HepG2 (cell line): ENCODE results near the gene DDC. TPM values are rescaled to one million over a fixed set of nuclear protein-coding genes. Genes with fewer than 3 reads are reported as not detected.

Experiments used
- ATF4 ChIP-seq, 2 experiments: fragments of 450-650 bp in 1 of 2; sonication (generic) in 1 of 2; formaldehyde crosslinking; IDR thresholded peaks; 2 replicates each; pipeline versions ENCODE4 v1.5.0 to v1.8.0; 2020 to 2022; ENCODE audit warnings: mild to moderate bottlenecking in 1 of 2, missing genetic modification reagents in 1 of 2
- BCL3 ChIP-seq: sonication (generic); formaldehyde crosslinking; IDR thresholded peaks from 2 replicates; pipeline ENCODE4 v1.5.1; 2020; ENCODE audit warnings: mild to moderate bottlenecking, missing genetic modification reagents, moderate library complexity
- BHLHE40 ChIP-seq: IDR thresholded peaks from 2 replicates; pipeline ENCODE4 v1.6.1; 2011; ENCODE audit warnings: low read length, improper control_type of control experiment
- BRD4 ChIP-seq: sonication (generic); formaldehyde crosslinking; IDR thresholded peaks from 2 replicates; pipeline ENCODE4 v1.4.0; 2020; ENCODE audit warnings: missing genetic modification reagents
- CENPBD1 ChIP-seq: sonication (generic); formaldehyde crosslinking; IDR thresholded peaks from 2 replicates; pipeline ENCODE4 v1.8.0; 2022; ENCODE audit warnings: missing genetic modification reagents, low read depth, mild to moderate bottlenecking, borderline replicate concordance
- CHD2 ChIP-seq: IDR thresholded peaks from 2 replicates; pipeline ENCODE4 v1.6.1; 2011; ENCODE audit warnings: low read depth, low read length, improper control_type of control experiment
- FIP1L1 ChIP-seq: fragments of 200-400 bp; formaldehyde crosslinking; IDR thresholded peaks from 2 replicates; pipeline ENCODE4 v1.6.1; 2018; ENCODE audit warnings: low read depth, mild to moderate bottlenecking, low read length, moderate library complexity, borderline replicate concordance; ENCODE audit not compliant: insufficient read depth
- HMG20A ChIP-seq: IDR thresholded peaks from 2 replicates; pipeline ENCODE4 v1.6.1; 2016; ENCODE audit warnings: borderline replicate concordance
- KDM2A ChIP-seq: sonication (generic); formaldehyde crosslinking; IDR thresholded peaks from 2 replicates; pipeline ENCODE4 v1.4.0; 2020; ENCODE audit warnings: low read depth, missing genetic modification reagents, borderline replicate concordance
- MAF1 ChIP-seq: sonication (generic); formaldehyde crosslinking; IDR thresholded peaks from 2 replicates; pipeline ENCODE4 v1.5.0; 2020; ENCODE audit warnings: missing genetic modification reagents, borderline replicate concordance
- MTF1 ChIP-seq: sonication (generic); formaldehyde crosslinking; IDR thresholded peaks from 2 replicates; pipeline ENCODE4 v1.5.0; 2020; ENCODE audit warnings: missing genetic modification reagents
- MYNN ChIP-seq: sonication (generic); formaldehyde crosslinking; IDR thresholded peaks from 2 replicates; pipeline ENCODE4 v1.4.0; 2020; ENCODE audit warnings: mild to moderate bottlenecking, low read depth, missing genetic modification reagents
- NFATC3 ChIP-seq: sonication (generic); formaldehyde crosslinking; IDR thresholded peaks from 2 replicates; pipeline ENCODE4 v1.5.1; 2020; ENCODE audit warnings: mild to moderate bottlenecking, missing genetic modification reagents
- SMARCC2 ChIP-seq: fragments of 450-650 bp; IDR thresholded peaks from 2 replicates; pipeline ENCODE4 v1.6.1; 2017; ENCODE audit warnings: antibody characterized with exemption, mild to moderate bottlenecking
- SP140L ChIP-seq: sonication (generic); formaldehyde crosslinking; IDR thresholded peaks from 2 replicates; pipeline ENCODE4 v1.4.0; 2020; ENCODE audit warnings: missing genetic modification reagents, borderline replicate concordance
- U2AF1 ChIP-seq: fragments of 200-400 bp; formaldehyde crosslinking; optimal IDR thresholded peaks from 2 replicates; pipeline ENCODE3; 2017; ENCODE audit warnings: mild to moderate bottlenecking, low read depth, low read length
- ZBTB39 ChIP-seq: sonication (generic); formaldehyde crosslinking; IDR thresholded peaks from 2 replicates; pipeline ENCODE4 v1.5.0; 2020; ENCODE audit warnings: missing genetic modification reagents
- ZNF12 ChIP-seq: sonication (generic); formaldehyde crosslinking; IDR thresholded peaks from 2 replicates; pipeline ENCODE4 v1.5.0; 2020; ENCODE audit warnings: missing genetic modification reagents
- ZNF296 ChIP-seq: sonication (generic); formaldehyde crosslinking; conservative IDR thresholded peaks from 2 replicates; pipeline ENCODE4 v1.5.0; 2020; ENCODE audit warnings: mild to moderate bottlenecking, missing genetic modification reagents
- ZNF414 ChIP-seq: sonication (generic); formaldehyde crosslinking; IDR thresholded peaks from 2 replicates; pipeline ENCODE4 v1.5.0; 2020; ENCODE audit warnings: missing genetic modification reagents
- ZNF468 ChIP-seq: sonication (generic); formaldehyde crosslinking; IDR thresholded peaks from 2 replicates; pipeline ENCODE4 v1.8.0; 2022; ENCODE audit warnings: mild to moderate bottlenecking, moderate library complexity, missing genetic modification reagents
- ZNF562 ChIP-seq: sonication (generic); formaldehyde crosslinking; IDR thresholded peaks from 2 replicates; pipeline ENCODE4 v1.8.0; 2022; ENCODE audit warnings: missing genetic modification reagents, borderline replicate concordance
- ZNF567 ChIP-seq: sonication (generic); formaldehyde crosslinking; IDR thresholded peaks from 2 replicates; pipeline ENCODE4 v1.8.1; 2023; ENCODE audit warnings: mild to moderate bottlenecking, missing genetic modification reagents, borderline replicate concordance
- ZNF713 ChIP-seq: sonication (generic); formaldehyde crosslinking; IDR thresholded peaks from 2 replicates; pipeline ENCODE4 v1.4.0; 2020; ENCODE audit warnings: mild to moderate bottlenecking, missing genetic modification reagents
- polyA plus RNA-seq, 8 experiments: library from polyadenylated mRNA; depleted of rRNA in 3 of 8; stranded (reverse) in 7 of 8; unstranded in 1 of 8; fragments of >200 nt; fragmentation: Illumina TruSeq in 4 of 8; extraction: Trizol in 4 of 8; gene quantifications; 2 replicates each; pipeline versions ENCODE4 v1.2.1 to v1.2.3, GENCODE V29; 2011 to 2016; ENCODE audit warnings: low read depth in 4 of 8, missing spikeins in 1 of 8, mixed read lengths in 1 of 8; ENCODE audit not compliant: insufficient read depth in 1 of 8
- total RNA-seq, 5 experiments: library from RNA; depleted of rRNA; stranded (reverse); fragments of >200 nt; fragmentation: Illumina TruSeq; extraction: Trizol; gene quantifications; 2 replicates each; pipeline ENCODE4 v1.2.3, GENCODE V29; 2016; ENCODE audit warnings: low read depth in 1 of 5
- TF ChIP-seq, protein P1 (sequence below): sonication (generic); IDR thresholded peaks from 2 replicates; pipeline ENCODE4 v1.6.1; 2016; ENCODE audit warnings: low read depth, borderline replicate concordance

The DDC gene
- total and polyA plus RNA-seq, 2 of the 13 experiments (the other 11 are each of a cell fraction or from before 2014, with no cell fraction given), result 11.7 to 93.3 TPM

DNA sequence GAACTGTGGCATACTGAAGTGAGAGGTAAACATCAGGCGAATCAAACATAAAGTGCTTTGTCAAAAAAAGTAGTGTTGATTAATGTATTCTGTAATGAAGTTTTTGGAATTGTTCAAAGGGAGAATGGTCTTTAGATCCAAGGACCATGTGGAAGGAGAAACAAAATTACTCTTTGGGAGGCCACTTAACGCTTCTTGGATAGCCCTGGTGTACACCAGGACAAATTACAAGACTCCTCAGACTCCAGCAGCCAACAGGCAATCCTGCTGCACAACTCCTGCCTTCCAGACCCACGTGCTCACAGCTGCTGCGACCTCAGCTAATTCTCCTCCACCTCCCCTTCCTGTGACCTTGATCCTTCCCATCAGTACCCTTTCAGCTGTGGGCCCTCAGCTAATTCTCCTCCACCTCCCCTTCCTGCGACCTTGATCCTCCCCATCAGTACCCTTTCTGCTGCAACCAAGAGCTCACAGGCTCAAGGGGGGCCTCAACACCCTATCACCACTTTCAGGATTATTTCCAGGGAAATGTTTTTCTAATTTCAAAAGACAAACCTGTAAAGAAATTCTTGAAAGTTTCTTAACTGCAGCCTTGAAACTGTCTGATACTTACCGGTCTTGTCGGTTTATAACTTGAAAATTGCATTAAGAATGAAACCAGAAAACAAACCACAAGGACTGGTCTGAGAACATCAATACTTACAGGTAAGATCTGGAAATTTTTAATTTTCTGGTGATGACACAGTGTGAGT is 29.7 kb upstream of the DDC start (continued):
- TF ChIP-seq SP140L (CRISPR knock-in tag) (no peak), ATF4 (CRISPR knock-in tag; IDR thresholded peaks at IDR 0.05) (no peak), CENPBD1 (CRISPR knock-in tag) (no peak), ZNF713 (CRISPR knock-in tag) (no peak), SMARCC2 (no peak), NFATC3 (CRISPR knock-in tag) (no peak), CHD2 (no peak), ZNF296 (CRISPR knock-in tag) (no peak), BRD4 (CRISPR knock-in tag) (no peak), MAF1 (CRISPR knock-in tag) (no peak), U2AF1 (no peak), MTF1 (no peak), ZNF12 (CRISPR knock-in tag) (no peak), KDM2A (CRISPR knock-in tag) (no peak), ZBTB39 (CRISPR knock-in tag) (no peak), BHLHE40 (no peak), BCL3 (no peak), ZNF468 (no peak), HMG20A (CRISPR knock-in tag) (peak; percentile 20; the same call in 1 of the 2 replicates), ZNF567 (CRISPR knock-in tag) (no peak), MYNN (CRISPR knock-in tag) (no peak), FIP1L1 (no peak), ZNF562 (CRISPR knock-in tag) (no peak), ZNF414 (no peak)
- TF ChIP-seq, protein P1, sequence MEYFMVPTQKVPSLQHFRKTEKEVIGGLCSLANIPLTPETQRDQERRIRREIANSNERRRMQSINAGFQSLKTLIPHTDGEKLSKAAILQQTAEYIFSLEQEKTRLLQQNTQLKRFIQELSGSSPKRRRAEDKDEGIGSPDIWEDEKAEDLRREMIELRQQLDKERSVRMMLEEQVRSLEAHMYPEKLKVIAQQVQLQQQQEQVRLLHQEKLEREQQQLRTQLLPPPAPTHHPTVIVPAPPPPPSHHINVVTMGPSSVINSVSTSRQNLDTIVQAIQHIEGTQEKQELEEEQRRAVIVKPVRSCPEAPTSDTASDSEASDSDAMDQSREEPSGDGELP, result peak; percentile 55; the same call in 1 of the 2 replicates
